ENCODE results near the gene FUT6. TPM values are rescaled to one million over a fixed set of nuclear protein-coding genes. Genes with fewer than 3 reads are reported as not detected.
"Not testable (repeated sequence)": the region's sequence is repeated elsewhere in the genome, so short reads cannot be mapped to it uniquely, and the experiment has no call there.

Gene FUT6
- total RNA-seq, 2 experiments from 2014 or later: not detected

GRCh38 chr19:5851302-5851701 is 11.8 kb upstream of the FUT6 start, which contains the start of gene FUT3:
FUT3 (minus strand) TSS chr19:5851449.
- ChIA-PET CTCF (no interaction called here), POLR2A (no interaction called here)
- H3K27ac Mint-ChIP-seq: no peak within 1 kb of the TSS
- no peak for TF ChIP-seq CTCF (IDR thresholded peaks at IDR 0.05)
- H3K9me3 Mint-ChIP-seq: no peaks in the 10 kb centered on the region
- ATAC-seq (no peak), DNase-seq (no peak)
- H3K4me3 Mint-ChIP-seq: no peak within 1 kb of the TSS
- intact Hi-C loops (cut with micrococcal nuclease): no loop called here
- no peaks in the 10 kb centered on the region for H3K36me3 Mint-ChIP-seq (ENCODE audit: low read depth)
- no peaks in the 10 kb centered on the region for H3K27me3 Mint-ChIP-seq
- no peaks in the 10 kb centered on the region for H3K4me1 Mint-ChIP-seq (ENCODE audit: low read depth)

- intact Hi-C loops (cut with micrococcal nuclease): no loop called here
- Mint-ChIP-seq H3K4me3 (no peak overlapping the region), H3K27ac (no peak overlapping the region), H3K27me3 (no peaks in the 10 kb centered on the region), H3K4me1 (ENCODE audit: low read depth) (no peaks in the 10 kb centered on the region), H3K36me3 (ENCODE audit: low read depth) (no peaks in the 10 kb centered on the region), H3K9me3 (no peaks in the 10 kb centered on the region)
- TF ChIP-seq CTCF (IDR thresholded peaks at IDR 0.05): no peak
- DNase-seq: no peak
- ATAC-seq: no peak
- ChIA-PET CTCF (no interaction called here), POLR2A (no interaction called here)
Measured at GRCh38 chr19:5850743-5851293, 11.3 kb upstream of the FUT6 start.

GRCh38 chr19:5850189-5850588 is 10.7 kb upstream of the FUT6 start:
- no peak overlapping the region for H3K27ac Mint-ChIP-seq
- H3K4me1 Mint-ChIP-seq (ENCODE audit: low read depth): no peaks in the 10 kb centered on the region
- POLR2A ChIA-PET: no interaction called here
- TF ChIP-seq CTCF (IDR thresholded peaks at IDR 0.05): no peak
- H3K27me3 Mint-ChIP-seq: no peaks in the 10 kb centered on the region
- H3K9me3 Mint-ChIP-seq: no peaks in the 10 kb centered on the region
- ATAC-seq (no peak), DNase-seq (no peak)
- CTCF ChIA-PET: no interaction called here
- no peaks in the 10 kb centered on the region for H3K36me3 Mint-ChIP-seq (ENCODE audit: low read depth)
- intact Hi-C loops (cut with micrococcal nuclease): no loop called here
- H3K4me3 Mint-ChIP-seq: no peak overlapping the region

- intact Hi-C loops (cut with micrococcal nuclease); H3K27ac Mint-ChIP-seq; H3K4me1 Mint-ChIP-seq (ENCODE audit: low read depth); H3K27me3 Mint-ChIP-seq; H3K4me3 Mint-ChIP-seq; H3K9me3 Mint-ChIP-seq; DNase-seq; POLR2A ChIA-PET; ATAC-seq; H3K36me3 Mint-ChIP-seq (ENCODE audit: low read depth): not testable (repeated sequence)
- CTCF ChIA-PET: interaction anchor here (0.8 kb wide), 1 partner anchor 45 kb away, joined by 3 read pairs; no protein-coding TSS in a partner anchor
Measured at GRCh38 chr19:5848621-5849020, 9.1 kb upstream of the FUT6 start.

- H3K27me3 Mint-ChIP-seq; H3K36me3 Mint-ChIP-seq (ENCODE audit: low read depth); H3K4me1 Mint-ChIP-seq (ENCODE audit: low read depth); H3K4me3 Mint-ChIP-seq; H3K9me3 Mint-ChIP-seq; intact Hi-C loops (cut with micrococcal nuclease); DNase-seq; ATAC-seq; CTCF ChIA-PET; H3K27ac Mint-ChIP-seq; POLR2A ChIA-PET: not testable (repeated sequence)
Measured at GRCh38 chr19:5847846-5848245, 8.3 kb upstream of the FUT6 start.

GRCh38 chr19:5844456-5845433 is 5.2 kb upstream of the FUT6 start:
- Mint-ChIP-seq H3K27me3 (no peaks in the 10 kb centered on the region), H3K36me3 (ENCODE audit: low read depth) (no peaks in the 10 kb centered on the region)

More at GRCh38 chr19:5844456-5845433, 5.2 kb upstream of the FUT6 start:
- no peak for TF ChIP-seq CTCF (IDR thresholded peaks at IDR 0.05)
- peaks cover under 1% of the 10 kb centered on the region for H3K4me1 Mint-ChIP-seq (ENCODE audit: low read depth)
- no peak for ATAC-seq
- DNase-seq: no peak
- POLR2A ChIA-PET: no interaction called here
- intact Hi-C loops (cut with micrococcal nuclease): no loop called here
- no peak overlapping the region for H3K27ac Mint-ChIP-seq
- CTCF ChIA-PET: interaction anchor here (2.0 kb wide), 1 partner anchor 41 kb away, joined by 6 read pairs; the partner anchor contains the start of gene NRTN
- no peaks in the 10 kb centered on the region for H3K9me3 Mint-ChIP-seq
- H3K4me3 Mint-ChIP-seq: no peak overlapping the region
